Keratinocyte (primary cell): Measurements from ENCODE around the gene FAM120A.

ENCODE experiments used
- CTCF ChIP-seq, 3 experiments: IDR thresholded peaks in 1 of 3; conservative IDR thresholded peaks in 1 of 3; optimal IDR thresholded peaks in 1 of 3; 2 replicates in 2 of 3; 3 replicates in 1 of 3; pipeline versions ENCODE3 to v1.5.1; 2011; ENCODE audit warnings: low read length in 3 of 3, mild to moderate bottlenecking in 3 of 3, moderate library complexity in 2 of 3, control low read depth in 1 of 3, inconsistent platforms in 1 of 3; ENCODE audit not compliant: insufficient read depth in 2 of 3; ENCODE audit errors: extremely low read depth in 1 of 3
- EZH2 ChIP-seq: IDR thresholded peaks from one replicate; pipeline ENCODE4 v1.6.1; 2012; ENCODE audit warnings: inconsistent platforms, mild to moderate bottlenecking, low read length, moderate library complexity

GRCh38 chr9:93543117-93543516 is 91.6 kb downstream of the FAM120A start:
- TF ChIP-seq CTCF (optimal IDR thresholded peaks at IDR 0.05 in 1 of 3, IDR thresholded peaks at IDR 0.05 in 1 of 3, conservative IDR thresholded peaks at IDR 0.05 in 1 of 3; ENCODE audit: extremely low read depth in 1 of 3, insufficient read depth in 2 of 3, low read length in 3 of 3) (no peak), EZH2 (no peak)
